Left cardiac atrium (tissue), 4 donors: ENCODE measurements around the gene PPP6R3. TPM values are rescaled to one million over a fixed set of nuclear protein-coding genes. Genes with fewer than 3 reads are reported as not detected.
"Not testable (repeated sequence)": the region's sequence is repeated elsewhere in the genome, so short reads cannot be mapped to it uniquely, and the experiment has no call there.

Experiments
- ATAC-seq, 2 donors: fragments of 200-7000 bp; cut with Tn5 transposase; one replicate each; pipeline ENCODE4 v1.9.1; 2020; ENCODE audit warnings: mild to moderate bottlenecking in 2 of 2, moderate library complexity in 2 of 2
- DNase-seq: peaks from one replicate; pipeline ENCODE4 v3.0.0-alpha.2; 2020
- intact Hi-C, 2 donors: fragments of 100-400 bp; cut with DNase I; formaldehyde crosslinking; loops; one replicate each; pipeline versions ENCODE4 v1.14.1 to v1.15.1; 2022 to 2023
- total RNA-seq, 2 donors: library from RNA; stranded (reverse); fragmentation: NEBNext Ultra II Directional; extraction: Animal tissue kit (Norgen Biotek cat#: 25700); gene quantifications; one replicate each; pipeline ENCODE4 v1.2.1, GENCODE V29; 2021
- donor health status: DM: no; HTN: yes; CAD: no.
- donor health status: DM: no; HTN: yes; CAD: no; lungs with severe emphysema.
- donor health status: DM: yes; HTN: yes; CAD: no.
- donor health status: Dilated cardiomyopathy.

PPP6R3 gene
- total RNA-seq, 2 donors from 2014 or later = 69.8 to 86.0 TPM

DNA sequence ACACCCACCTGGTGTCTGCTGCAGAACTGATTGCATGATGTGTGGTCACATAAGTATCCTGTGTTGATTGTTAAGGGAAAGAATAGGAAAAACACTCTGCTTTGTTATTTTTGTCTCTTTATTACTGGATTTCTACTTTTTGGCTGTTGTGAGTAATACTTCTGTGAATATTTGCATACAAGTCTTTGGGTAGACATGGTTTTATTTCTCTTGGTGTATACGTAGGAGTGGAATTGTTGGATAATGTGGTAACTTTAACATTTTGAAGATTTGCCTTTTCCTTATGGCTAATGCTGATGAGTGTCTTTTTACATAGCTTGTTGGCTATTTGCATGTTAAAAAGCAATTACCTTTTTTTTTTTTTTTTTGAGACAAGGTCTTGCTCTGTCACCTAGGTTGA, 13.1 kb downstream of the PPP6R3 start:
- intact Hi-C loops = no loop called here
- ATAC-seq (no peak), DNase-seq (no peak)

DNA sequence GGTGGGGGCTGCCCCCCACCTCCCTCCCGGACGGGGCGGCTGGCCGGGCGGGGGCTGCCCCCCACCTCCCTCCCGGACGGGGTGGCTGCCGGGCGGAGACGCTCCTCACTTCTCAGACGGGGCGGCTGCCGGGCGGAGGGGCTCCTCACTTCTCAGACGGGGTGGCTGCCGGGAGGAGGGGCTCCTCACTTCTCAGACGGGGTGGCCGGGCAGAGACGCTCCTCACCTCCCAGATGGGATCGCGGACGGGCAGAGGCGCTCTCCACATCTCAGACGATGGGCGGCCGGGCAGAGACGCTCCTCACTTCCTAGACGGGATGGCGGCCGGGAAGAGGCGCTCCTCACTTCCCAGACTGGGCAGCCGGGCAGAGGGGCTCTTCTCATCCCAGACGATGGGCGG, 15.1 kb downstream of the PPP6R3 start:
- ATAC-seq, intact Hi-C loops, DNase-seq: not testable (repeated sequence)

DNA sequence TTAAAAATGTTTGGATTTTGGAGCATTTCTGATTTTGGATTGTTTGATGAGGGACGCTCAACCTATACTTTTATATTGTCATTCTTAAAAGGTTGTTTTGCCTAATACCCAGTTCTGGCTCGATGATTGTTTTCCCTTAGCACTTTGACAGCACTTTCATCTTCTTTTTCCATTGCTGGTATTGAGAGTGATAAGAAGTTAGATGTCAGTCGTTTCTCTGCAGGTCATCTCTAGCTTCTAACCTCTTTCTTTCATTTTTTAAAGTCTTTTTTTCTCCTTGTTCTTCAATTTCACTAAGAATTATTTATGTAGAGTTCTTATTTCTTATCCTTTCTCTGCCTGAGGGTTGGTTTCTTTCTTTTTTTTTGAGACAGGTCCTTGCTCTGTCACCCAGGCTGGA, 18.8 kb downstream of the PPP6R3 start:
- intact Hi-C loops = no loop called here
- no peak for DNase-seq
- no peak for ATAC-seq

DNA sequence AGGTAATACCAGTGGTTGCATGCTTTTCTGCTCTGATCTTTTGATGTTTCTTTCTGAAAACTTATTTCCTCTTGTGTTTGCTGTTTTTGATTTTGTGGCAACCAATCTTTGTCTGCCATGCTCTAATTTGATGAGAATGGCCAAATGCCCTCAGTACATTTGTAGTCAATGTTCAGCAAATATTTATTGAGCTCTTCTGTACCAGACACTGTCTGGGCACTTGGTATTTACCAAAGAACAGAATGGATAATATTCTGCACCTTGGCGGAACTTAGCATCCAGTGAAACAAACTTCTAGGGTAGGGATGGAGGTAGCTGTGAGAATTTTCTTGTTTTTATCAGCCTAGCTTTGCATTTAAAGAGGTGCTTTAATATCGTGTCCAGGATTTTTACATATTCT, 19.6 kb downstream of the PPP6R3 start:
- ATAC-seq (no peak), DNase-seq (no peak)
- intact Hi-C loops = no loop called here

DNA sequence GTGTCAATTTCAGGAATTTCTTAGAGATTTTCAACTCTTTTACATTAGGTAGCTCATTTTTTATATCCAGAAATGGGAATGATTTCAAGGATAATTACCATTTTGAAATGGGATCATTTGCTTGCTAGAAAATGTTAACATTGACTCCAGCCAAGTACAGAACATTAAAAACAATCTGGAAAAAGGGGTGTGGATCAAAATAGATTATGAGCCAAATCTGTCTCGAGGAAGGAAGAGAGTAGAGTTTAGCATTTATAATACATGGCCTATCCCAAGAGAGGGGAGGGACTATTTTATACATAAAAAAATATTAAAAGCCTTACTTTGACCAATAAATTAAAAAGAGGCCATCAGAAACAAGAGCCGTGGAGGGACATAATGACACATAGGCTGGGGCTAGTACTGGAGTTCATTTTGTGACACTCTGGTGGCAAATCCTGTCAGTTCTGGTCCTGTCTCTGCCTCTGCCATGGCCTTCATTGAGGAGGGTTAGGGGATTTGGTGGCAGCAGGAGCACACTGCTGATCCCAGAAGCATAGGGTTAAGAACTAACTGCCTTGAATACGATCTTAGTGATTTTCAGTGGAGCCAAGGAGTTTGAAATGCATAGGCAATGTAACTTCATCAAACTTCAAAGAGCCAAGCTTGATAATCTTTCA, 20.4 kb downstream of the PPP6R3 start:
- ATAC-seq = peak; percentile 38 to 49
- no peak for DNase-seq
- intact Hi-C loops = no loop called here

DNA sequence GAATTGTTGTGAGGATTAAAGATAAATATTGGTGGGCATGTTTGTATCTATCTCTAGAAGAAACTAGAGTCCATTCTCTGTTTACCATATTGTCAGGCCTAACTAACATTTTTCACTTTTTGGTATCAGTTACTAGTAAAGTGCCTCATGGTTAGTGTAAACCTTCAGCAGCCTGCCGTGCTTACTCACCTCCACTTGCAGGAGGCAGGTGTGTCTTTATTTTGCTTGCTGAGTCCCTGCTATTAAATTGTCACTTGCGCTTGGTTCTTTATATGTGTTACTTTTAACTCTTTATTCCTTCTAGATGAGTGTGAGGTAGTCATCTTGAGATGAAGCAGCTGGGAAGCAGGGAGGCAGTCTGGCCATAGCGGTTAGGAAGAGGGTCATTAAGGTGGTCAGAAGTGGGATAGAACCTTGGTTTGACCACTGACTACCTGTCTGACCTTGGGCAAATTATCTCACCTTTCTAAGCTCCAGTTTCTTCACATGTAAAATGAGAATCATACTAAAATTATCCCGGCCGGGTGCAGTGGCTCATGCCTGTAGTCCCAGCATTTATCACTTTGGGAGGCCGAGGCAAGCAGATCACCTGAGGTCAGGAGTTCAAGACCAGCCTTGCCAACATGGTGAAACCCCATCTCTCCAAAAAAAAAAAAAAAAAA, 21.2 kb downstream of the PPP6R3 start:
- ATAC-seq = peak in 1 of 2 donors; percentile 11
- intact Hi-C loops = no loop called here
- no peak for DNase-seq

DNA sequence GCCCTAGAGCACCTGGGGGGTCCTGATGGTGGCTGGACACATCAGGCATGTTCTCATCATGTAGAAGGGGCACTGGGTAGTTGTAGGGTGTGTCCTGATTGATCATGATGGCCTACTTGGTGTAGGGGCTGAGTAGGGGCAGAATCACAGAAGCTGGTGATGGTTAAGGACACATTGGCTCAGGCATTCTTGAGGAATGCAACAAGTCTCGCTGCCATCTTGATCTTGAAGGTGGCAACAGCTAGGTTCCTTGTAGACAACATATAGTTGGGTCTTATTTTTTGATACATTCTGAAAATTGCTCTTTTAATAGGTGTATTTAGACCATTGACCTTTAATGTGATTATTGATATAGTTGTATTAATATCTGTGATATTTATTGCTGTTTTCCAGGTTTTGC, 28.1 kb downstream of the PPP6R3 start:
- ATAC-seq (no peak), DNase-seq (no peak)
- intact Hi-C loops = no loop called here

DNA sequence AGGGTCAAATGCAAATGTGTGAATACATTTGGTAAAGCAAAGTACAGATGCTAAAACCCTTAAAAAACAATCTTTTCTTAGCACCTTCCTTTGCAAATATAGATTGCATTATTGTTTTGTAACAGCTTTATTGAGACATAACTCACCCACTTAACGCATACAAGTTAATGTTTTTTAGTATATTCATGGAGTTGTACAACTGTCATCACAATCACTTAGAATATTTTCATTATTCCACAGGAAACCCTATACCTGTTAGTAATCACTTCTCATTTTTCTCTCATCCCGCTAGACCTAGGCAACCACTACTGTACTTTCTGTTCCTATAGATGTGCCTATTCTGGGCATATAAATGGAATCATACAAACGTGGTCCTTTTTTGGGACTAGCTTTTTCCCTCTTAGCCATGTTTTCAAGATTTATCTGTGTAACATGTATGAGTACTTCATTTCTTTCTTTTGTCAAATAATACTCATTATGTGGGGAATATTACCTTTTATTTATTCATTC, 34.7 kb downstream of the PPP6R3 start:
- intact Hi-C loops = no loop called here
- no peak for DNase-seq
- no peak for ATAC-seq

DNA sequence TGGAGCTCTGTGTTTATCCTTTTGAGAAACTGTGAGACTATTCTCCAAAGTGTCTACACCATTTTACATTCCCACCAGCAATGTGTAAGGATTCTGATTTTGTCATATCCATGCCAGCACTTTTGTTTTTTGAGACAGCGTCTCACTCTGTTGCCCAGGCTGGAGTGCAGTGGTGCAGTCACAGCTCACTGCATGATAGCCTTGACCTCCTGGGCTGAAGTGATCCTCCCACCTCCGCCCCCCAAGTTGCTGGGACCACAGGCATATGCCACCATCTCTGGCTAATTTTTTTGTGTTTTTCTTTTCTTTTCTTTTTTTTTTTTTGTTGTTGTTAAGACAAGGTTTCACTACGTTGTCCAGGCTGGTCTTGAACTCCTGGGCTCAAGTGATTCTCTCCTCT, 35.3 kb downstream of the PPP6R3 start:
- ATAC-seq = no peak
- intact Hi-C loops = no loop called here
- DNase-seq = no peak

DNA sequence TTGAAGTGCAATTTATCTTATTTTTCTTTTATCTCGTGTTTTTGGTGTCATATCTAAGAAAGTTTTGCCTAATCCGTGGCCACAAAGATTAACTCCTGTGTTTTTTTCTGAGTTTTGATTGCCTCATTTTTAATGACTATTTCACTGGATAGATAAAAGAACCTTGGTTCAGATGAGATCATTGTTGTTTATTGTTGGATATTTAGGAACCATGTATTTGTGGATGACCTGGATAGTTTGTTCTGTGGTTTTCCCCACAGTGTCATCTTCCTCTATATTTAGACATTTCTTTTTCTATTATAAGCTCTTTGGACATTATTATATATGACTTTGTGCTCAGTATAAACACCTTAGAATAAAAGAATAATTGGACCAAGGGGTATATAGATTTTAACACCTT, 37.2 kb downstream of the PPP6R3 start:
- intact Hi-C loops = no loop called here
- peak in 1 of 2 donors; percentile 24 for ATAC-seq

DNA sequence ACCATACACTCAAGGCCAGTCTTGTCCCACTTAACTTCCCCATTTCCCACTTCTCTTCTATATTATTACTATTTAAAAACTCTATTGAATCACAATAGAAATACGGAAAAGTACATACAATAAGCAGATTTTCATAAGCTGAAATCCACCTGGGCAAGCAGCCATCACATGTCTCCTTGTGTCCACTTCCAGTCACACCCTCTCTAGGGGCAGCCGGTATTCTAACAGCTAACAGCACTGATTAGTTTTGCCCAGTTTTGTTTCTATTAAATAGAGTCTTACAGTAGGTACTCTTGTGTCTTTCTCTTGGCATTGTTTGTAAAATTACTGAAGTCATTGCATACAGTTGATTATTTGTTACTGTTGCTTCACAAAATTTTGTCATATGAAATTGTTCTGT, 37.8 kb downstream of the PPP6R3 start:
- no peak for DNase-seq
- peak; percentile 32 to 37 for ATAC-seq
- intact Hi-C loops = no loop called here

More for the DNA sequence above, 37.2 kb downstream of the PPP6R3 start:
- DNase-seq = no peak

DNA sequence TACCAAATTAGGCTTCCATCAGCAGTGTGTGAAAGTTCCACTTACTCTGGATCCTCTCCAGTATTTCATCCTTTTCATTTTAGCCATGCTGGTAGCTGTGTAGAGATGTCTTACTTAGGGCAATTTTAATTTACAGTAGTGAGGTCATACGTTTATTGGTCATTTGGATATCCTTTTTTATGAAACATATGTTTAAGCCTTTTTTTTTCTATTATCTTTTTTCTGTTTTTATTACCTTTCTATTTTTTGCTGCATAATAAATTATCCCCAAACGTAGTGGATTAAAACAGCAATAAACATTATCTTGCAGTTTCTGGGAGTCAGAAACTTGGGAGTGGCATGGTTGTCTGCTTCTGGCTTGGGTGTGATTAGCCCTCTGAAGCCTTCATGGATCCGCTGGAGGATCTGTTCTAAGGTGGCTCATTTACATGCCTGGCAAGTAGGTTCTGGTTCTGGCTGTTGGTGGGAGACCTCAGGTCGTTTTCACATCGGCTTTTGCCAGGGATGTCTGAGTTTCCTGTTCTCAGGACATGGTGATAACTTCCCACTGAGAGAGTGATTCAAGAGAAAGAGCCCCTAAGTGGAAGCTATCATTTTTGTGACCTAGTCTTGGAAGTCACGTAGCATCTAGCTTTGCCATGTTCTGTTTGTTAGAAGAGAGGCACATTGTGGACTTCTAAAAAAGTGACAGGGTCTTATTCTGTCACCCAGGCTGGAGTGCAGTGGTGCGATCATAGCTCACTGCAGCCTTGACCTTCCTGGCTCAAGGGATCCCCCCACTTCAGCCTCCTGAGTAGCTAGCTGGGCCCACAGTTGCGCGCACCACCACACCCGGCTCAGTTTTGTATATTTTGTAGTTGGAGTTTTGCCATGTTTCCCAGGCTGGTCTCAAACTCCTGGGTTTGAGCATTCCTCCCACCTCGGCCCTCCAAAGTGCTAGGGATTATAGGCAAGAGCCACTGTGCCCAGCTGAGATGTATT, 38.6 kb downstream of the PPP6R3 start:
- ATAC-seq = peak; percentile 16 to 18
- intact Hi-C loops = no loop called here
- DNase-seq = no peak

DNA sequence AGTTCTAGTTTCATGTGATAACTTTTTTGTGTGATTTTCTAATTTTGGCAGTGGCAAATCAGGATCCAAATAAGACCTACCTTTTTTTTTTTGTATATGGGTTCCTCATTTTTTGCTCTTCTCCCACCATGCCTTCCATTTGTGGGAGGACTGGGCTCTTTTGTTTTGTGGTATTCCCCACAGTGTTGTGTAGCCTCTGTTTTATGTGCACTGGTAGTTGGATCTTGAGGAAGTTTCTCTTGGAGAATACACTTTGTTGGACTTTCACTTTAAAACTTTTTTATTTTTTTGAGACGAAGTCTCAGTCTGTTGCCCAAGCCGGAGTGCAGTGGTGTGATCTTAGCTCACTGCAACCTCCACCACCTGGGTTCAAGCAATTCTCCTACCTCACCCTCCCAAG, 39.7 kb downstream of the PPP6R3 start:
- intact Hi-C loops = loop anchor here in 1 of 2 donors (5.0 kb wide), 1 partner anchor 38 kb away; the partner anchor contains the start of gene PPP6R3
- no peak for ATAC-seq

DNA sequence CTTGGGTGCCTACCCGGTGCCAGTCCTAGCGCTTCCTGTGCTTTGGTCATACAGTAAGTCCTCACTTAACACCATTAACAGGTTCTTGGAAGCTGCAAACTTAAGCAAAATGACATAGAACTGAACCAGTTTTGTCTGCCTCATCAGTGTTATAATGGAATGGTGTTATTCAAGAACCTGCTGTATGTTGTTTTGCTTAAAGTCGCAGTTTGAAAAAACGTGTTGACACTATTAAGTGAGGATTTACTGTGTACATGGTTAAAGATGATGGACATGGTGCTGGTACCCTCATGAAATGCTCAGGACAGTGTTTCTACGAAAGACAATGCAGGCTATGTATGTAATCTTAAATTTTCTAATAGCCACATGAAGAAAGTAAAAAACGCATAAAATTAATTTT, 41.3 kb downstream of the PPP6R3 start:
- intact Hi-C loops = loop anchor here in 1 of 2 donors (5.0 kb wide), 1 partner anchor 40 kb away; the partner anchor contains the start of gene PPP6R3
- DNase-seq (no peak), ATAC-seq (no peak)

More for the DNA sequence above, 39.7 kb downstream of the PPP6R3 start:
- DNase-seq = no peak

DNA sequence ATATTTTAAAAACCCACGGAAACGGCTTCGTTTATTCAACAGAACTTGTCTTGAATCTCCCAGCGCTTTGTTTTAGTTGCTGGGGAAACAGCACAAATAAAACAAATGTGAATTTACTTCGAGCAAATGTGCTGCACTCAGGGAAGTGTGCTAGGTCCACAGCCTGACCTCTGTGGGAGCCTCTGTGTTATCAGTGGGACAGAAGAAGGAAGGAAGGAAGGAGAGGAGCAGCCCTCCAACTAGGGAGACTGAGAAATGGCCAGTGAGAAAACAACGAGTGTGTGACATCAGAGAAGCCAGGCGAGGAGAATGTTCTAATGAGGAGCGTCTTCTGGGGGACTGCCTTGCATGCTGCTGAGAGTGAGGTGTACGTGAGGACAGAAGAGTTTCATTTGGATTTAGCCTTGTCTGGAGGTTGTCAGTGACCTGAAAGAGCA, 42.7 kb downstream of the PPP6R3 start:
- intact Hi-C loops = loop anchor here in 1 of 2 donors (5.0 kb wide), 1 partner anchor 41 kb away; the partner anchor contains the start of gene PPP6R3
- ATAC-seq = peak in 1 of 2 donors; percentile 59
- DNase-seq = no peak

DNA sequence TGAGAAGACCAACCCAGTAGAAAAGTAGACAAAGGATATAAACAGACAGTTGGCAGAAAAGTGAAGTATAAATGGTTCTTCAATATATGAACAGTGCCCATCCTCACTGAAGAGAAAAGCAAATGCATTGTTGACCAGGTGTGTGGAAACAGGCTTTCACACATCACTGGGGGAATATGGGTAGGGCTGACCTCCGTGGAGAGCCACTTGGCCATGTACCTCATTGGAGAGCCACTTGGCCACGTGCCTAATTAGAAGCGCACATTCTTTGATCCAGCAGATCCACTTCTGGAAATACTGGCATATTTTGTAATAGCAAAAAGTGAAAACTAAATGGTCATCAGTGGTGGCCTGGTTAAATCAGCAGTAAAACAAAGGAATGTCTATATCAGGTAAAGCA, 43.2 kb downstream of the PPP6R3 start:
- intact Hi-C loops = loop anchor here in 1 of 2 donors (5.0 kb wide), 1 partner anchor 41 kb away; the partner anchor contains the start of gene PPP6R3
- DNase-seq (no peak), ATAC-seq (no peak)

DNA sequence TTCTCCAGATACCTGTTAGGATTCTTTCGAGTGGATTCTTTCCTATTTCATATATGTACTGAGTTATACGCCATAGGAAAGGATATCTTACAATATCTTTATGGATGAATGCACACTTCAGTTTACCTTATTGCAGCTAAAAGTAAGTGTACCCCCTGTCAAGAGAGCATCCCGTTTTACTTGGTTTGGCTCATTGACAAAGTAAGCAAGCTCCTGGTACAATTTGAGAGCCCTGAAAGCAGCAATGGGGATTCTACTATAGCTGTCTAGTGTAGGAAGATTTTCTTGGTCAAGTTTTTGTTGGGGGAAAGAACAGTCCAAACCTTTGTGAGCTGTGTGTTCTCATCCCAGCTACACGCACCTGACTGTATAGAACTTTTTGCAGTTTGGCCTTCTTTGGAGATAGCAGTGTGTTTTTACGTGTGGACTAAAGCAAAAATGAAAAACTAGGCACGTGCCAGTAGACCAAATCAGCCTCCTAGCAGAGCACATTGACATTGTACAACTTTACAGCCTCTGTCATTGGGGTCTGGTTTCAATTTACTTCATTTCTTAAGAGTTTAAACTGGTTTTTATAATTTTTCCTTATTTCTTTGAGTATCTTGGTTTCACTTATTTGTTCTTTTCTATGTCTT, 44.0 kb downstream of the PPP6R3 start:
- DNase-seq (no peak), ATAC-seq (no peak)
- intact Hi-C loops = loop anchor here in 1 of 2 donors (5.0 kb wide), 1 partner anchor 42 kb away; the partner anchor contains the start of gene PPP6R3

DNA sequence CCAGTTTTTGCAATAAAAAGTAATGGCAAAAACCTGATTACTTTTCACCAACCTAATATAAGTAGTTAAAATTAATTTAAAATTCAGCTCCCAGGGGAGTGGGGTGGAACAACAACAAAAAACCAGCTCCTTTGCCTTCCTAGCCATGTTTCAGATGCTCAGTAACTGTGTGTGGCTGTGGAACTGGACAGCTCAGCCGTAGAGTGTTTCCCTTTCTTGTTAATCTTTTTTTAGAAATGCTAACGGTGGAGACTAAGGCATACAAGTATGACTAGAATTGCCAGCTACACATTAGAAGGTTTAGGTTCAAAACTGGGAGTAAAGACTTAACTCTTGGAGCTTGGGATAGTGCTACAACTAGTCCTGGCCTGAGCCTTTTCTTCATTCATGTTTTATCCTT, 45.0 kb downstream of the PPP6R3 start:
- ATAC-seq (peak in 1 of 2 donors; percentile 28), DNase-seq (no peak)
- intact Hi-C loops = no loop called here

DNA sequence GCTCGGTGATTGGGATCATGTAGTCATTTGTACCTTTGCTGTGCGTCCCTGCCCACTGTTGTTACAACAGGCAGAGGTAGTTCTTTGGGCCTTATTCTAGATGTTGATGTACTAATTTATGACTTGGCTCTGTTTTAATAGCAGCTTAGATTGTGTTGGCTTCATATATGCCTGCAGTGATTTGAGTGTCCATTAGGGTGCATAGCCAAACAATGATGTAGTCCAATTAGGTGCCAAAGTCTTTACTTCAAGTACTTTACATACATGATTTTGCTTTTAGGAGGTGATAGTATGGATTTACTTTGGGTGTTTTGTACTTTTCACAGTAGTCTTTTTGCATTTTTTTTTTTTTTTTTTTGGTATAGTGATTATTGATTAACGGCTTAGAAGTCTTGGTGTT, 46.4 kb downstream of the PPP6R3 start:
- intact Hi-C loops = no loop called here
- DNase-seq (no peak), ATAC-seq (no peak)
